IPS-18c (cell line): ENCODE measurements around the gene SMG7.
A peak's percentile ranks its signal among the peaks of the same experiment; 100 is the strongest.
"Not testable (repeated sequence)": the region's sequence is repeated elsewhere in the genome, so short reads cannot be mapped to it uniquely, and the experiment has no call there.

ENCODE experiments used
- H3K4me3 ChIP-seq: 2 replicates; pipeline ENCODE4 v1.7.0; 2013; ENCODE audit warnings: low read depth, mild to moderate bottlenecking, low read length, moderate library complexity; ENCODE audit not compliant: insufficient read depth
- H3K9me3 ChIP-seq: one replicate; pipeline ENCODE4 v1.6.1; 2013; ENCODE audit warnings: mild to moderate bottlenecking, low read length, moderate library complexity; ENCODE audit not compliant: control insufficient read depth, insufficient read depth

SMG7 gene

GRCh38 chr1:183472488-183473216 is at the start of gene SMG7:
Gene SMG7 (plus strand): TSS chr1:183472499. CDS start chr1:183472621, 122 bp downstream.
- H3K9me3 ChIP-seq: no peaks in the 10 kb centered on the region
- H3K4me3 ChIP-seq: peak within 1 kb of the TSS; percentile 89

GRCh38 chr1:183423541-183423940 is 48.8 kb upstream of the SMG7 start:
- no peaks in the 10 kb centered on the region for H3K9me3 ChIP-seq
- H3K4me3 ChIP-seq: no peak overlapping the region

GRCh38 chr1:183424691-183425090 is 47.6 kb upstream of the SMG7 start:
- no peak overlapping the region for H3K4me3 ChIP-seq
- no peaks in the 10 kb centered on the region for H3K9me3 ChIP-seq

- not testable (repeated sequence) for H3K4me3 ChIP-seq, H3K9me3 ChIP-seq
These were observed 44.7 kb upstream of the SMG7 start for GRCh38 chr1:183427591-183427990.

- Histone ChIP-seq H3K4me3 (no peak overlapping the region), H3K9me3 (no peaks in the 10 kb centered on the region)
These were observed 40.3 kb upstream of the SMG7 start for GRCh38 chr1:183431840-183432547.

GRCh38 chr1:183432548-183432875 is 39.8 kb upstream of the SMG7 start:
- no peaks in the 10 kb centered on the region for H3K9me3 ChIP-seq
- no peak overlapping the region for H3K4me3 ChIP-seq

- Histone ChIP-seq H3K9me3 (no peaks in the 10 kb centered on the region), H3K4me3 (no peak overlapping the region)
These were observed 38.6 kb upstream of the SMG7 start for GRCh38 chr1:183433703-183434102.

GRCh38 chr1:183435497-183435896 is 36.8 kb upstream of the SMG7 start:
- Histone ChIP-seq H3K4me3 (no peak overlapping the region), H3K9me3 (no peaks in the 10 kb centered on the region)

- no peaks in the 10 kb centered on the region for H3K9me3 ChIP-seq
- no peak overlapping the region for H3K4me3 ChIP-seq
These were observed 34.2 kb upstream of the SMG7 start for GRCh38 chr1:183438060-183438459.

- H3K4me3 ChIP-seq: no peak overlapping the region
- no peaks in the 10 kb centered on the region for H3K9me3 ChIP-seq
These were observed 29.3 kb upstream of the SMG7 start for GRCh38 chr1:183443011-183443410.

- no peak overlapping the region for H3K4me3 ChIP-seq
- no peaks in the 10 kb centered on the region for H3K9me3 ChIP-seq
These were observed 28.8 kb upstream of the SMG7 start for GRCh38 chr1:183443466-183443865.

- H3K9me3 ChIP-seq: no peaks in the 10 kb centered on the region
- no peak overlapping the region for H3K4me3 ChIP-seq
These were observed 28.1 kb upstream of the SMG7 start for GRCh38 chr1:183444243-183444642.

- H3K4me3 ChIP-seq: no peak overlapping the region
- no peaks in the 10 kb centered on the region for H3K9me3 ChIP-seq
These were observed 23.0 kb upstream of the SMG7 start for GRCh38 chr1:183449223-183449770.

- Histone ChIP-seq H3K9me3 (no peaks in the 10 kb centered on the region), H3K4me3 (no peak overlapping the region)
These were observed 22.2 kb upstream of the SMG7 start for GRCh38 chr1:183450093-183450492.

GRCh38 chr1:183454377-183454776 is 17.9 kb upstream of the SMG7 start:
- H3K9me3 ChIP-seq: no peaks in the 10 kb centered on the region
- no peak overlapping the region for H3K4me3 ChIP-seq

GRCh38 chr1:183456826-183457225 is 15.5 kb upstream of the SMG7 start:
- Histone ChIP-seq H3K9me3 (no peaks in the 10 kb centered on the region), H3K4me3 (no peak overlapping the region)

GRCh38 chr1:183457449-183457848 is 14.8 kb upstream of the SMG7 start:
- Histone ChIP-seq H3K9me3 (no peaks in the 10 kb centered on the region), H3K4me3 (no peak overlapping the region)

GRCh38 chr1:183460596-183460995 is 11.7 kb upstream of the SMG7 start:
- Histone ChIP-seq H3K9me3 (no peaks in the 10 kb centered on the region), H3K4me3 (no peak overlapping the region)
